SK-N-SH (cell line): ENCODE data around the gene TRIM14. TPM values are rescaled to one million over a fixed set of nuclear protein-coding genes. Genes with fewer than 3 reads are reported as not detected.

Source experiments
- CTCF ChIA-PET: fragments of 300-600, 350-600 bp; formaldehyde crosslinking; extraction: SDS; loops from one replicate; lab custom pipeline; 2021; lab: Yijun Ruan, JAX
- POLR2A ChIA-PET: fragments of 350-600 bp; sonication (Branson Sonifier 250); formaldehyde crosslinking; extraction: SDS; loops from one replicate; lab custom pipeline; 2020; ENCODE audit warnings: antibody characterized with exemption, inconsistent platforms; lab: Yijun Ruan, JAX
- DNase-seq: peaks from one replicate; pipeline ENCODE4 v3.0.0; 2012
- H2AFZ ChIP-seq: fragments of 200-600 bp; sonication (generic); 2 replicates; pipeline ENCODE4 v1.8.1; 2016; ENCODE audit warnings: antibody characterized with exemption, mild to moderate bottlenecking, low read depth
- H3F3A ChIP-seq: fragments of 200-600 bp; sonication (generic); replicated peaks from 2 replicates; pipeline ENCODE3; 2016; ENCODE audit warnings: antibody characterized with exemption, mild to moderate bottlenecking; ENCODE audit not compliant: insufficient read depth
- H3K27ac ChIP-seq, 2 experiments: fragments of 200-500 bp in 1 of 2; fragments of 200-600 bp in 1 of 2; sonication (Bioruptor generic) in 1 of 2; sonication (generic), shearing (Covaris generic) in 1 of 2; 2 replicates each; pipeline versions ENCODE4 v1.5.1 to v1.6.1; 2014 to 2016; ENCODE audit warnings: low read depth in 2 of 2, inconsistent platforms in 1 of 2, low read length in 1 of 2, mild to moderate bottlenecking in 1 of 2, mixed read lengths in 1 of 2
- H3K27me3 ChIP-seq: fragments of 200-600 bp; sonication (generic), shearing (Covaris generic); 2 replicates; pipeline ENCODE4 v1.6.1; 2016; ENCODE audit warnings: mixed run types; ENCODE audit not compliant: insufficient read depth
- H3K36me3 ChIP-seq, 2 experiments: fragments of 200-500 bp in 1 of 2; fragments of 200-600 bp in 1 of 2; sonication (Bioruptor generic) in 1 of 2; sonication (generic) in 1 of 2; replicated peaks in 1 of 2; 2 replicates each; pipeline versions ENCODE3 to v1.5.1; 2014 to 2016; ENCODE audit warnings: low read length in 1 of 2, mild to moderate bottlenecking in 1 of 2; ENCODE audit not compliant: insufficient read depth in 2 of 2, control insufficient read depth in 1 of 2
- H3K4me1 ChIP-seq, 2 experiments: fragments of 200-500 bp in 1 of 2; fragments of 200-600 bp in 1 of 2; sonication (Bioruptor generic) in 1 of 2; sonication (generic), shearing (Covaris generic) in 1 of 2; 2 replicates each; pipeline versions ENCODE4 v1.5.1 to v1.6.1; 2014 to 2016; ENCODE audit warnings: low read depth in 1 of 2, low read length in 1 of 2, mixed run types in 1 of 2; ENCODE audit not compliant: insufficient read depth in 2 of 2, control insufficient read depth in 1 of 2
- H3K4me2 ChIP-seq: fragments of 200-600 bp; sonication (generic), shearing (Covaris generic); 2 replicates; pipeline ENCODE4 v1.6.1; 2017; ENCODE audit warnings: mixed run types
- H3K4me3 ChIP-seq, 2 experiments: fragments of 200-500 bp in 1 of 2; fragments of 200-600 bp in 1 of 2; sonication (Bioruptor generic) in 1 of 2; sonication (generic), shearing (Covaris generic) in 1 of 2; 2 replicates each; pipeline versions ENCODE4 v1.5.1 to v1.8.1; 2014 to 2016; ENCODE audit warnings: low read depth in 2 of 2, inconsistent platforms in 1 of 2, low read length in 1 of 2, mild to moderate bottlenecking in 1 of 2, mixed read lengths in 1 of 2, moderate library complexity in 1 of 2
- H3K79me2 ChIP-seq: fragments of 200-600 bp; sonication (generic); 2 replicates; pipeline ENCODE4 v1.8.1; 2017; ENCODE audit warnings: mild to moderate bottlenecking; ENCODE audit not compliant: insufficient read depth
- H3K9ac ChIP-seq: fragments of 200-600 bp; sonication (generic); 2 replicates; pipeline ENCODE4 v1.6.1; 2017; ENCODE audit warnings: mixed run types
- H3K9me2 ChIP-seq: fragments of 200-600 bp; sonication (generic); 2 replicates; pipeline ENCODE4 v1.6.1; 2017; ENCODE audit warnings: mixed run types
- H3K9me3 ChIP-seq: fragments of 200-600 bp; sonication (generic); 2 replicates; pipeline ENCODE4 v1.6.1; 2017; ENCODE audit warnings: mixed run types, mild to moderate bottlenecking, moderate library complexity
- H4K20me1 ChIP-seq: fragments of 200-600 bp; sonication (generic); 2 replicates; pipeline ENCODE4 v1.6.1; 2017; ENCODE audit warnings: mild to moderate bottlenecking, mixed run types; ENCODE audit not compliant: insufficient read depth
- CHD2 ChIP-seq: fragments of 150-350 bp; IDR thresholded peaks from 2 replicates; pipeline ENCODE4 v1.6.1; 2018; ENCODE audit warnings: low read length; ENCODE audit not compliant: partially characterized antibody
- EP300 ChIP-seq, 2 experiments: IDR thresholded peaks; 2 replicates each; pipeline versions ENCODE4 v1.4.0 to v1.6.1; 2012; ENCODE audit warnings: borderline replicate concordance in 1 of 2, low read depth in 1 of 2, low read length in 1 of 2
- EZH2phosphoT487 ChIP-seq: fragments of 200-600 bp; sonication (generic); IDR thresholded peaks from 2 replicates; pipeline ENCODE4 v1.6.1; 2017; ENCODE audit warnings: low read depth, mixed run types, mild to moderate bottlenecking, antibody characterized with exemption, moderate library complexity, borderline replicate concordance
- FOSL2 ChIP-seq: IDR thresholded peaks from 2 replicates; pipeline ENCODE4 v1.4.0; 2012; ENCODE audit warnings: low read depth, mild to moderate bottlenecking, moderate library complexity, borderline replicate concordance
- FOXM1 ChIP-seq: IDR thresholded peaks from 2 replicates; pipeline ENCODE4 v1.4.0; 2012; ENCODE audit warnings: low read depth, mild to moderate bottlenecking
- GABPA ChIP-seq: IDR thresholded peaks from 2 replicates; pipeline ENCODE4 v1.4.0; 2012; ENCODE audit warnings: low read depth, mild to moderate bottlenecking
- IRF3 ChIP-seq: fragments of 150-350 bp; IDR thresholded peaks from 2 replicates; pipeline ENCODE4 v1.6.1; 2016; ENCODE audit warnings: mild to moderate bottlenecking, low read depth, low read length
- MAX ChIP-seq: IDR thresholded peaks from 2 replicates; pipeline ENCODE4 v1.4.0; 2012; ENCODE audit warnings: low read depth
- MXI1 ChIP-seq: IDR thresholded peaks from 2 replicates; pipeline ENCODE4 v1.6.1; 2012; ENCODE audit warnings: mild to moderate bottlenecking, low read depth, low read length, improper control_type of control experiment
- NFIC ChIP-seq: IDR thresholded peaks from 2 replicates; pipeline ENCODE4 v1.4.0; 2012; ENCODE audit warnings: borderline replicate concordance
- PBX3 ChIP-seq: IDR thresholded peaks from 2 replicates; pipeline ENCODE4; 2012
- POLR2AphosphoS5 ChIP-seq: IDR thresholded peaks from 2 replicates; pipeline ENCODE4 v1.6.1; 2012; ENCODE audit warnings: low read depth, low read length
- RAD21 ChIP-seq: IDR thresholded peaks from 2 replicates; pipeline ENCODE4 v1.6.1; 2012; ENCODE audit warnings: mild to moderate bottlenecking, low read length
- RCOR1 ChIP-seq: fragments of 150-350 bp; IDR thresholded peaks from 2 replicates; pipeline ENCODE4 v1.6.1; 2017; ENCODE audit warnings: antibody characterized with exemption, low read length
- SIN3A ChIP-seq: IDR thresholded peaks from 2 replicates; pipeline ENCODE4 v1.6.1; 2012; ENCODE audit warnings: low read depth, mild to moderate bottlenecking, low read length, moderate library complexity, borderline replicate concordance
- SMC3 ChIP-seq: IDR thresholded peaks from 2 replicates; pipeline ENCODE4 v1.6.1; 2012; ENCODE audit warnings: low read depth, low read length, improper control_type of control experiment
- TAF1 ChIP-seq: IDR thresholded peaks from 2 replicates; pipeline ENCODE4 v1.6.1; 2012; ENCODE audit warnings: low read depth, mild to moderate bottlenecking, low read length, moderate library complexity, borderline replicate concordance
- WGBS: methylation state at CpG from one replicate; pipeline ENCODE4 v1.1.6; 2017; ENCODE audit warnings: low lambda C conversion rate; 5-methylcytosine and 5-hydroxymethylcytosine counted together
- polyA plus RNA-seq, 3 experiments: library from polyadenylated mRNA; depleted of rRNA; stranded (reverse); fragments of >200 nt; gene quantifications; 2 replicates each; pipeline ENCODE4 v1.2.3, GENCODE V29; 2012
- TF ChIP-seq, protein P1 (sequence below): IDR thresholded peaks from 2 replicates; pipeline ENCODE4 v1.4.0; 2012; ENCODE audit warnings: low read depth, borderline replicate concordance

Gene TRIM14
- polyA plus RNA-seq, 1 of the 3 experiments (the other 2 are of a cell fraction) = 15.3 TPM

GRCh38 chr9:98140503-98140902, 21.5 kb upstream of the TRIM14 start (continued):
- TF ChIP-seq IRF3 = no peak

- Histone ChIP-seq H4K20me1 (no peaks in the 10 kb centered on the region), H3K79me2 (no peaks in the 10 kb centered on the region), H3K36me3 (no peaks in the 10 kb centered on the region), H3K9me2 (no peaks in the 10 kb centered on the region), H3K4me1 (no peaks in the 10 kb centered on the region), H3K9ac (no peak overlapping the region), H3K27me3 (no peaks in the 10 kb centered on the region), H3K4me3 (no peak overlapping the region), H3K27ac (no peak overlapping the region), H3F3A (no peaks in the 10 kb centered on the region), H2AFZ (no peak overlapping the region), H3K4me2 (no peak overlapping the region), H3K9me3 (no peaks in the 10 kb centered on the region)
- CTCF ChIA-PET = interaction anchor here (1.2 to 1.8 kb wide), 2 partner anchors 18 to 640 kb away, joined by 3 to 5 read pairs; partner anchors contain the start of gene TRIM14
- TF ChIP-seq PBX3 (no peak), POLR2AphosphoS5 (no peak), FOSL2 (no peak), EZH2phosphoT487 (no peak), MAX (no peak), FOXM1 (no peak), RAD21 (no peak), EP300 (IDR thresholded peaks at IDR 0.05; ENCODE audit: borderline replicate concordance in 1 of 2, low read depth in 1 of 2, low read length in 1 of 2) (no peak), CHD2 (no peak), SIN3A (no peak), TAF1 (no peak), GABPA (no peak), NFIC (no peak), RCOR1 (no peak), SMC3 (no peak)
- DNase-seq = no peak
- POLR2A ChIA-PET = no interaction called here
These were observed 17.5 kb upstream of the TRIM14 start for GRCh38 chr9:98136489-98136888.

GRCh38 chr9:98135938-98136337, 16.9 kb upstream of the TRIM14 start:
- Histone ChIP-seq H3K4me2 (no peak overlapping the region), H3K36me3 (no peaks in the 10 kb centered on the region), H3K9me2 (no peaks in the 10 kb centered on the region), H2AFZ (no peak overlapping the region), H3K9me3 (no peaks in the 10 kb centered on the region), H4K20me1 (no peaks in the 10 kb centered on the region), H3K27ac (no peak overlapping the region), H3K79me2 (no peaks in the 10 kb centered on the region), H3K9ac (no peak overlapping the region), H3K27me3 (no peaks in the 10 kb centered on the region), H3K4me1 (no peaks in the 10 kb centered on the region), H3K4me3 (no peak overlapping the region)
- 71% methylated on average over 4 of the region's 7 CpGs for WGBS
- ChIA-PET POLR2A (no interaction called here), CTCF (no interaction called here)
- DNase-seq = no peak
- TF ChIP-seq EP300 (IDR thresholded peaks at IDR 0.05; ENCODE audit: borderline replicate concordance in 1 of 2, low read depth in 1 of 2, low read length in 1 of 2) = no peak
- TF ChIP-seq, protein P1, sequence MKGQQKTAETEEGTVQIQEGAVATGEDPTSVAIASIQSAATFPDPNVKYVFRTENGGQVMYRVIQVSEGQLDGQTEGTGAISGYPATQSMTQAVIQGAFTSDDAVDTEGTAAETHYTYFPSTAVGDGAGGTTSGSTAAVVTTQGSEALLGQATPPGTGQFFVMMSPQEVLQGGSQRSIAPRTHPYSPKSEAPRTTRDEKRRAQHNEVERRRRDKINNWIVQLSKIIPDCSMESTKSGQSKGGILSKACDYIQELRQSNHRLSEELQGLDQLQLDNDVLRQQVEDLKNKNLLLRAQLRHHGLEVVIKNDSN = no peak
- TF ChIP-seq EZH2phosphoT487 = no peak
- TF ChIP-seq MXI1 = no peak
- TF ChIP-seq, all 33 proteins: peak for 0
- H3F3A ChIP-seq = no peaks in the 10 kb centered on the region
